AG09309 (cell line): ENCODE data around the gene HACL1.
"Not testable (repeated sequence)": the region's sequence is repeated elsewhere in the genome, so short reads cannot be mapped to it uniquely, and the experiment has no call there.

Source experiments
- DNase-seq: peaks from one replicate; pipeline ENCODE4 v3.0.0-alpha.2; 2010; ENCODE audit warnings: low read depth
- H3K4me3 ChIP-seq: 2 replicates; pipeline ENCODE4 v1.5.1; 2011; ENCODE audit warnings: mild to moderate bottlenecking, low read depth, low read length, moderate library complexity; ENCODE audit not compliant: control insufficient read depth
- CTCF ChIP-seq: IDR thresholded peaks from 2 replicates; pipeline ENCODE4 v1.5.1; 2011; ENCODE audit warnings: mild to moderate bottlenecking, low read depth, low read length, inconsistent platforms; ENCODE audit not compliant: insufficient read depth, control insufficient read depth; ENCODE audit errors: missing control alignments

Gene HACL1

GRCh38 chr3:15541371-15541770, 60.0 kb downstream of the HACL1 start:
- no peak overlapping the region for H3K4me3 ChIP-seq
- TF ChIP-seq CTCF = no peak
- no peak for DNase-seq

GRCh38 chr3:15539066-15539465, 62.3 kb downstream of the HACL1 start:
- TF ChIP-seq CTCF = no peak
- DNase-seq = no peak
- H3K4me3 ChIP-seq = no peak overlapping the region

GRCh38 chr3:15538345-15538744, 63.0 kb downstream of the HACL1 start:
- TF ChIP-seq CTCF = no peak
- no peak for DNase-seq
- H3K4me3 ChIP-seq = no peak overlapping the region

- DNase-seq = no peak
- H3K4me3 ChIP-seq = no peak overlapping the region
- no peak for TF ChIP-seq CTCF
Measured at GRCh38 chr3:15536856-15537255, 64.5 kb downstream of the HACL1 start.

GRCh38 chr3:15535732-15536131, 65.6 kb downstream of the HACL1 start:
- TF ChIP-seq CTCF = no peak
- no peak overlapping the region for H3K4me3 ChIP-seq
- DNase-seq = no peak

GRCh38 chr3:15532614-15533013, 68.8 kb downstream of the HACL1 start:
- H3K4me3 ChIP-seq, DNase-seq: not testable (repeated sequence)

GRCh38 chr3:15531346-15531745, 70.0 kb downstream of the HACL1 start:
- no peak for TF ChIP-seq CTCF
- DNase-seq = no peak
- no peak overlapping the region for H3K4me3 ChIP-seq
